Measurements from ENCODE around the gene ARHGEF17.

- TF ChIP-seq ZNF274 (IDR thresholded peaks at IDR 0.05; ENCODE audit: low read depth, low read length) (no peak), YY1 (IDR thresholded peaks at IDR 0.05; ENCODE audit: insufficient read depth, insufficient read length) (no peak)
These were observed 12.7 kb upstream of the ARHGEF17 start for GRCh38 chr11:73295241-73295995.
